ENCODE data around the gene FLOT2. TPM values are rescaled to one million over a fixed set of nuclear protein-coding genes. Genes with fewer than 3 reads are reported as not detected.

Gene FLOT2
- polyA plus RNA-seq, 1 experiment: 86.0 TPM

DNA sequence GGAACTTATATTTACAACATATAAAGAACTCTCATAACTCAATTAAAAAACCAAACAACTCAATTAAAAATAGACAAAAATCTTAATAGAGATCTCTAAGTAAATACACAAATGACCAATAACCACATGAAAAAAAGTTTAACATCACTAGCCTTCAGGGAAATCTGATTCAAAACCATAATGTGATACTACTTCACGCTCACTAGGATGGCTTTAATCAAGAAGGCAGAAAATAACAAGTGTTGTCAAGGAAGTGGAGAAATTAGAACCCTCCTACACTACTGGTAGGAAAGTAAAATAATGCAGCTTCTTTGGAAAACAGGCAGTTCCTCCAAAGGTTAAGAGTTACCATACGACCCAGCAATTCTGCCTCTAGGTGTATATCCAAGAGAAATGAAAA is 45.4 kb upstream of the FLOT2 start:
- TF ChIP-seq, protein P1, sequence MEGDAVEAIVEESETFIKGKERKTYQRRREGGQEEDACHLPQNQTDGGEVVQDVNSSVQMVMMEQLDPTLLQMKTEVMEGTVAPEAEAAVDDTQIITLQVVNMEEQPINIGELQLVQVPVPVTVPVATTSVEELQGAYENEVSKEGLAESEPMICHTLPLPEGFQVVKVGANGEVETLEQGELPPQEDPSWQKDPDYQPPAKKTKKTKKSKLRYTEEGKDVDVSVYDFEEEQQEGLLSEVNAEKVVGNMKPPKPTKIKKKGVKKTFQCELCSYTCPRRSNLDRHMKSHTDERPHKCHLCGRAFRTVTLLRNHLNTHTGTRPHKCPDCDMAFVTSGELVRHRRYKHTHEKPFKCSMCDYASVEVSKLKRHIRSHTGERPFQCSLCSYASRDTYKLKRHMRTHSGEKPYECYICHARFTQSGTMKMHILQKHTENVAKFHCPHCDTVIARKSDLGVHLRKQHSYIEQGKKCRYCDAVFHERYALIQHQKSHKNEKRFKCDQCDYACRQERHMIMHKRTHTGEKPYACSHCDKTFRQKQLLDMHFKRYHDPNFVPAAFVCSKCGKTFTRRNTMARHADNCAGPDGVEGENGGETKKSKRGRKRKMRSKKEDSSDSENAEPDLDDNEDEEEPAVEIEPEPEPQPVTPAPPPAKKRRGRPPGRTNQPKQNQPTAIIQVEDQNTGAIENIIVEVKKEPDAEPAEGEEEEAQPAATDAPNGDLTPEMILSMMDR (IDR thresholded peaks at IDR 0.05; ENCODE audit: insufficient read depth, low read depth, low read length): no peak
- no peak for DNase-seq (ENCODE audit: low read depth)
- ChIA-PET POLR2A (no interaction called here), CTCF (interaction anchor here (0.8 to 1.8 kb wide), 3 partner anchors 32 to 217 kb away, joined by 3 to 4 read pairs (median 4); partner anchors contain the start of gene TLCD1)
- Histone ChIP-seq H3K4me3 (ENCODE audit: low read depth, low read length) (no peak overlapping the region), H3K27me3 (ENCODE audit: control insufficient read depth, insufficient read depth, low read length) (no peaks in the 10 kb centered on the region), H3K36me3 (ENCODE audit: control insufficient read depth, insufficient read depth, low read length) (no peaks in the 10 kb centered on the region)

DNA sequence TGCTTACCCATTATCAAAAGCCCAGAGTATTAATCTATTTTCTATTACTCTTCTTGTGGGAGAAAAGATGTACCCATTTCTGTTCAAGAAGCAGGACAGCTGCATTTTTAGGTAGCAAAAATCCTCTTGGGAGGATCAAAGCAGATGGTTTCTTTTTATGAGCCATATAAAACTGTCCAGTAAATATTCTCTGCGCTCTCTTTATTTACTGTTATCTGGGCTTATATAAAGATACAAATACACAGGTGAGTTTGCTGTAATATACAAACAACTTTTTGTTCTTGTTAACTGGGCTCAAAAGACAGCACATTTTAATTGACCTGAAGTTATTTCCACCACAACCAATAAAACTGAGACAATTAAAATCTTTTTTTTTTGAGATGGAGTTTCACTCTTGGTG is 43.7 kb upstream of the FLOT2 start:
- TF ChIP-seq, protein P1 (IDR thresholded peaks at IDR 0.05; ENCODE audit: insufficient read depth, low read depth, low read length): no peak
- no peak overlapping the region for H3K4me3 ChIP-seq (ENCODE audit: low read depth, low read length)
- POLR2A ChIA-PET: no interaction called here
- no peak for DNase-seq (ENCODE audit: low read depth)
- H3K36me3 ChIP-seq (ENCODE audit: control insufficient read depth, insufficient read depth, low read length): no peaks in the 10 kb centered on the region; the same call in 1 of the 2 replicates
- CTCF ChIA-PET: interaction anchor here (1.3 to 1.4 kb wide), 2 partner anchors 9 to 214 kb away, joined by 3 to 4 read pairs; no protein-coding TSS in a partner anchor
- no peaks in the 10 kb centered on the region for H3K27me3 ChIP-seq (ENCODE audit: control insufficient read depth, insufficient read depth, low read length)

DNA sequence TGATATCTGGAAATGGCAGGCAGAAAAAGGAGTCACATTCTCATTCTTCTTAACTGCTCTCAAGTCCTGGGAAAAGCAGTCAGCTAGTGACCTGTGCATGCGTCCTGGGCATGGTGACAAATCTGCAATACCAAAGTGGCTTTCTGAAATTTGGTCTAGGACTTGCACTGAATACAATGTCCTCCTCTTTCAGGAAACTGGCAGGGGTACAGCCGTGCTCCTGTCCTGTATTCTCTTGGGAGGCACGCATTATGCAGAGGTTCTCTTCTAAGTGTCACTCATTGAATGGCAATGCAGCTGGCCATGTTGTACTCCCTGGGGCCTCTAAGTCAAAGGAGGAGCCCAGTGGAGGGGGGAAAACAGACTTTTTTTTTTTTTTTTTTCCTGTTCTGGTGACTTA is 43.1 kb upstream of the FLOT2 start:
- POLR2A ChIA-PET: no interaction called here
- TF ChIP-seq, protein P1 (IDR thresholded peaks at IDR 0.05; ENCODE audit: insufficient read depth, low read depth, low read length): no peak
- CTCF ChIA-PET: interaction anchor here (1.0 to 1.4 kb wide), 3 partner anchors 9 to 214 kb away, joined by 3 to 4 read pairs (median 4); no protein-coding TSS in a partner anchor
- no peak for DNase-seq (ENCODE audit: low read depth)
- Histone ChIP-seq H3K36me3 (ENCODE audit: control insufficient read depth, insufficient read depth, low read length) (no peaks in the 10 kb centered on the region; the same call in 1 of the 2 replicates), H3K27me3 (ENCODE audit: control insufficient read depth, insufficient read depth, low read length) (no peaks in the 10 kb centered on the region), H3K4me3 (ENCODE audit: low read depth, low read length) (no peak overlapping the region)

DNA sequence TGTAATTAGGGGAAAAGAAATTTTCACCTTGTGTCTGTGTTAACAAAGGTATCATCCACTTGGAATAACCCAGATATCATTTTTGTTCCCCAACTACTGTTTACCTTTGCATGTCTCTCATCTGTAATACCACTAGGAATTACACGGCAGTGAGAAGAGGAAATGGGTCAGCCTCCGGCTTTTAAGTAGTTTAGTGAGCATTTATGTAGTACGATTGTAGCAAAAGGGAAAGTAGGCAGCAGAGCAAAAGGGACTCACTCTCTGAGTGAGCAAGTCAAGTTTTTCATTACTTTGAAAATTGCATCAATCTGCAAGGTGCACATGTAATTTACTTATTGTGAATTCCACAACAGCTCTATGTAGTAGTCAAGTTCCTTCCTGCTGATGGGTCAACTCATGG is 42.6 kb upstream of the FLOT2 start:
- no peaks in the 10 kb centered on the region for H3K27me3 ChIP-seq (ENCODE audit: control insufficient read depth, insufficient read depth, low read length)
- H3K4me3 ChIP-seq (ENCODE audit: low read depth, low read length): no peak overlapping the region
- CTCF ChIA-PET: interaction anchor here (0.6 to 1.5 kb wide), 4 partner anchors 10 to 199 kb away, joined by 3 to 4 read pairs (median 4); no protein-coding TSS in a partner anchor
- no peak for DNase-seq (ENCODE audit: low read depth)
- H3K36me3 ChIP-seq (ENCODE audit: control insufficient read depth, insufficient read depth, low read length): no peaks in the 10 kb centered on the region; the same call in 1 of the 2 replicates
- POLR2A ChIA-PET: no interaction called here
- TF ChIP-seq, protein P1 (IDR thresholded peaks at IDR 0.05; ENCODE audit: insufficient read depth, low read depth, low read length): no peak

DNA sequence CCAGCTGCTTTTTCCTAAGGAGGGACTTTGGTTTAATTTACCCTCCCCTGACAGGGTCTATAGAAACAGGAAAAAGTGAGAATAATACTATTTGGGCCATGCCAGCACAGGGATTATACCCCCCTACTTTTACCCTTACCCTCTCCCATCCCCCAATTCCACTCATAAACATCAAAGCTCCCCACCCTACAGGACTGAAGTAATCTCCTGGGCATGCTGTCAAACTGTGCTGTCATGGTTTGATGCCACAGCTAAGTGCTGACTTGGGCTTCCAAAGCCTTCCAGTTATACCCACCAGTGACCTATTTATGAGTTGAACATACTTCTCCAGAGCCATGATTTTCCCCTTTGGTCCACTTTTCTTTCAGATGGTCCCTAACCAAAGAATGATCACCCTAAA is 41.0 kb upstream of the FLOT2 start:
- H3K4me3 ChIP-seq (ENCODE audit: low read depth, low read length): no peak overlapping the region
- no peak for DNase-seq (ENCODE audit: low read depth)
- TF ChIP-seq, protein P1 (IDR thresholded peaks at IDR 0.05; ENCODE audit: insufficient read depth, low read depth, low read length): no peak
- H3K36me3 ChIP-seq (ENCODE audit: control insufficient read depth, insufficient read depth, low read length): no peaks in the 10 kb centered on the region; the same call in 1 of the 2 replicates
- no peaks in the 10 kb centered on the region for H3K27me3 ChIP-seq (ENCODE audit: control insufficient read depth, insufficient read depth, low read length)
- CTCF ChIA-PET: interaction anchor here (1.5 to 1.8 kb wide), 2 partner anchors 9 to 41 kb away, joined by 5 to 6 read pairs; partner anchors contain the start of gene FLOT2
- POLR2A ChIA-PET: no interaction called here

Measured in BJ (cell line).